ENCODE data around the gene STX2.

- no peak for TF ChIP-seq CTCF (IDR thresholded peaks at IDR 0.05; ENCODE audit: poor library complexity)
- TF ChIP-seq EZH2 (IDR thresholded peaks at IDR 0.05; ENCODE audit: borderline replicate concordance), result no peak
- no peak for TF ChIP-seq EZH2phosphoT487 (IDR thresholded peaks at IDR 0.05; ENCODE audit: low read depth, severe bottlenecking, unreplicated experiment)
Measured at GRCh38 chr12:130846369-130846768, 7.3 kb upstream of the STX2 start.

All from hepatocyte (in vitro differentiated cells).